UCSD-AML1 (cell line): ENCODE data around the gene BCL2L15.
A peak's percentile ranks its signal among the peaks of the same experiment; 100 is the strongest.
"Not testable (repeated sequence)": the region's sequence is repeated elsewhere in the genome, so short reads cannot be mapped to it uniquely, and the experiment has no call there.

Experiments
- DNase-seq: peaks from one replicate; lab custom pipeline; 2025; ENCODE audit not compliant: unreplicated experiment; lab: John Stamatoyannopoulos, UW

BCL2L15 gene

DNA sequence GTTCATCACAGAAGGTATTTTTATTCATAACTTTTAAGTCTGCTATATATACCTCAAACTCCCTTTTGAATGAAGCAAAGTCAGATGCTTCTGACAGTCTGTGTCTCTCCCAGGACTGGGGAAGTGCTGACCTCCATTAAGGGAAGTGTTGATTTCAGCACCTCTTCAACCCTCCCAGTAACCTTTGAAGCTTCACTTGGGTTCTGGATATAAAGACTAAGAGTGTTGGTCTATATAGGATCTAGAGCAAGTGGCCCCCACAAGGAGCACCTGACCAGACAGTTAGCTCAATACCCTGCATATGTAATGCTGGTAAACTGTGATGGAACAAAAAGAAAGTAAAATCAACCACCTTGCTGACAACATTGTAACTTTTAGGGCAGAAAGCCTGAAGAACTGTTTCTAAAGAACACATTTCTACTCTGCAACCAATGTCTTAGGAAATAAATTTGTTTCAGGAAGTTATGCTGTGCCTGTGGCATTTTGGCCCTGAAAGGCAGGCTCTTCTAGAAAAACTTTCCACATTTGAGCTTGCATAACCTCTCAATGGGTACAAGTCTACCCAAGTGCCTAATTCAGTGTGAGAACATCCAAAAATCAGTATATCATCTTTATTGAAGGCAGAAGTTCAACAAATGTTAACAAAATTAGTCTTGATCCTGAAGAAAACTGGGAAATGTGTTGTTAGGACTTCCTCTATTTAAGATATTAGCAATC is 15.0 kb downstream of the BCL2L15 start:
- no peak for DNase-seq

DNA sequence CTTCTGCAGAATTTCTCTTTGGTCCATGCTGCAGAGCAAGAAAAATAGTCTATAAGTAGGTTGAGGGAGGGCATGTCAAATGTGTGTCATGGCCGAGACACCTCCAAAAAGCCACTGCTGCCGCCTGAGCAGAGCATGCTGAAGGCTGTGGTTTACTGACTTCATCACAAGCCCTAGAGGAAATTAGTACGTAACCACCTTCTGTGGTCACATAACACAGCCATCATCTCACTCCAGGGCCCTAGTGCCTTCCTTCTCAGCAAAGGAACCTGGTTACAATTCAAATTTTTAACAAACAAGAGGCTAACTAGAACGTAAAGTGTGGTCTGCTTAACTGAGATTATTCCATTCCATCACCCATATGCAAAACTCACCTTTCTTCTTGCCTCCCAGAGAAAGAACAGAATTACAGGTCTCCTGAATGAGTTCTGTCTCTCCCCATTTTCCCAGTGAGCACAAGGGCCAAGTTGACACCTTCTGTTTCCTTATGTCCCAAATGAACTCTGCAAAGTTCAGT is 15.7 kb downstream of the BCL2L15 start, which contains the start of gene PTPN22:
PTPN22 (minus strand) TSS at position 116 of the 517 bp plus-strand sequence.
- peak; percentile 69 for DNase-seq

DNA sequence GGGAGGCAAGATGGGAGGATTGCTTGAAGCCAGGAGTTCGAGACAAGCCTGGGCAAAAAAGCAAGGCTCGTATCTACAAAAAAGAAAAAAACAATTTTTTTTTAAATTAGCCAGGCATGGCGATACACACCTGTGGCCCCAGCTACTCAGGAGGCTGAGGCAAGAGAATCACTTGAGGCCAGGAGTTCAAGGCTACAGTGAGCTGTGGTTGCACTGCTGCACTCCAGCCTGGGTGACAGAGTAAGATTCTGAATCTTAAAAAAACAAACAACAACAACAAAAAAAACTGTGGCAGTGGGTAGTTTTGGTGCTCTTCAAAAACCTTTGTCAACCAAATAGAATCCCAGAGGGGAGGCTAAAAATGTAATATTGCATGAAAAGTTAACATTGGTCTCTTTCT is 16.6 kb downstream of the BCL2L15 start:
- DNase-seq, result no peak

DNA sequence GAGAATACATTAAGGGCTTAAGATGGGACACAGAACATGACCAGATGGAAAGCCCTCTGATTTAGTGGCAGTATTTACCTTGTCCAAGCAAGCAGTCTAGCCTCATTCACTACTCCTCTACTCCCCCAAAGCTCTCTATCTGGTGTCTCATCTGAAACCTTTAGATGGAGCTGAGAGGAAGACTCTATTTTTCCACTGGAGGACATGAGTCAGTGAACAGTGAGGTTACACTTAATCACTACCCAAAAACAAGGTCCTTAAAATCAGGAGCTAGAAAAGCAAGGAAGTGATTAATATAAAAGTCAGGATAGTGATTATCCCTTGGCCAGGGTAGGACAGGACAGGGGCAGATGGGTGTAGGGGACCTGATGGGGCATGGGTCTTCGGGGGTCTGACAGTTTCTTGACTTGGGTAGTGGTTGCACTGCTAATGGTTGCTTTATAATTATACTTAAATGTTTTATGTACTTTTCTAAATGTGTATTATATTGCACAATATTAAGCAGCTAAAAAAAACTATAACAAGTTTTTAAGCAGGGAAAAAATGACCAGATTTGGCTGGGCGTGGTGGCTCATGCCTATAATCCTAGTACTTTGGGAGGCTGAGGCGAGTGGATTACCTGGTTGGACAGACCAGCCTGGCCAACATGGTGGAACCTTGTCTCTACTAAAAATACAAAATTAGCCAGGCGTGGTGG is 18.8 kb downstream of the BCL2L15 start:
- DNase-seq, result no peak

DNA sequence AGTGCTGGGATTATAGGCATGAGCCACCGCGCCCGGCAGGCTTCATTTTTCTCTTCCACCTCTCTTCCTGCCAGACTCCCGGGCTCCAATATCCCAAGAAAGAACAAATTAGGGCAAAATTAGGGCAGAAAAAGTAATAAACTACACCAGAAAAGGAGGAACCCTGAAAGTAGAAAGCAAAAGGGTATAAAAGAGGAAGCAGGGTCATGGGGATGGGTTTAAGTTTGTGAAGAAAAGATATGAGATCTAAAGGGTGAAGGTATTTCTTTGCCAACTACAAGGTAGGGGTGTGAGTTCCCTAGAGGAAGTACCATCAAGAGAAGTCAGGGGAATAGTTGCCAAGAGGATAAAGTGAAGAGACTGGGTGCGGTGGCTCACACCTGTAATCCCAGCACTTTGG is 25.7 kb downstream of the BCL2L15 start:
- DNase-seq, result no peak

DNA sequence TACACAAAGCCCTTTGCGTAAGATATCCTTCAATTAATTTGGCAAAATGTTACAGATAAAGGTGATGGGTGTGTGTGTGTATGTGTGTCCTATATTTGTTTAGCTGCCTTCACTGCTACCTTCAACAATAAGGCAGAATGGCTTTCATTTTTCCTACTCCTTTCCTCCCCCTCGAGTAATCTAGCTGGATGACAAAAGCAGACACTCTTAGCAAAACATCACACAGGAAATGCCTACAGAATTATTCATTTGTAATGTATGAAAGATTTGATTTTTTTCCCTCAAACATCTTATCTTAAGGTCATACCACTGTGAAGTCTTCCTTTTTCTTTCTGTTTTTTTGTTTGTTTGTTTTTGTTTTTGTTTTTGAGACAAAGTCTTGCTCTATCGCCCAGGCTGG is 26.5 kb downstream of the BCL2L15 start:
- DNase-seq, result no peak

DNA sequence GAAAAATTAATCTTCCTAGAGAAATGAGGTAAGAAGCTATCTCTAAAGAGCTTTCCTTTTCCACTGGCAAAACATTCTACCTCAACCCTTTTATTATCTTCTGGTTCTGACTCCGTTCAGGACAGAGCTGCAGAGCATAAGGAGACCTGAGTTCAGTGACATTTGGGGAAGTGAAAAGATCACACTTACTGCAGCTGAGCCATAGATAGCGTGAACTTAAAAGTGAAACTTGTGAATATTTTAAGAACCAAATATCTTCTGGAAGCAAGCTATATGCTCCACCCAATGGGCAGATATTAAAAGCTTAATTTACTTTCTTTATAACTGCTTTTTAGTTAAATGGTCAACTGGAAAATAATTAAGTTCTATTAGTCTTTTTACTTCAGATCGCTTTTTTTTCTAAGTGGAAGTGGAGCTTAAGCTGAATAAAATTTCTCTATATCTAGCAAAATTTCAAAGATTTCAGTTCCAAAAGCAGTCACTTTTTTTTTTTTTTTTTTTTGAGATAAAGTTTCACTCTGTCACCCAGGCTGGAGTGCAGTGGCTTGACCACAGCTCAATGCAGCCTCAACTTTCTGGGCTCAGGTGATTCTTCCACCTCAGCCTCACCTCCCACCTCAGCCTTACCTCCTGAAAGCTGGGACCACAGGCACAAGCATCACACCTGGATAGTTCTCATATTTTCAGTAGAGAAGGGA is 27.8 kb downstream of the BCL2L15 start:
- no peak for DNase-seq

DNA sequence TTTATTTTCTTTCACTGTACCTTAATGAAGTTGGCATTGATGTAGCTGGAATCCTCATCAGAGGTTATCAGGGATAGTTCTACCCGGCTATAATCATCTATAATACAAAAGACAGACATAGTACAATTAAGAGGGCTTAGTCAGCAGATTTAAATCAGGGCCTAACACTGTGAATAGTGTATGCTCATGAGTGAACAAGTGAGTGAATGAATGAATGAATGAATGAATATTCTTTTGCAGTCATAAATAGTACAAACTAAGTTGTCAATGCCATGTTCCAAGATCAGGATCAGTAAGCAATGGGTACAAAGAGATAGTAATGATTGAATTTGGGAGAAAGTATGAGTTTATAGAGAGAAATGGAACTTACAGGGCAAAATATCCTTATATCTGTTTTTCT is 28.4 kb downstream of the BCL2L15 start:
- DNase-seq, result no peak

DNA sequence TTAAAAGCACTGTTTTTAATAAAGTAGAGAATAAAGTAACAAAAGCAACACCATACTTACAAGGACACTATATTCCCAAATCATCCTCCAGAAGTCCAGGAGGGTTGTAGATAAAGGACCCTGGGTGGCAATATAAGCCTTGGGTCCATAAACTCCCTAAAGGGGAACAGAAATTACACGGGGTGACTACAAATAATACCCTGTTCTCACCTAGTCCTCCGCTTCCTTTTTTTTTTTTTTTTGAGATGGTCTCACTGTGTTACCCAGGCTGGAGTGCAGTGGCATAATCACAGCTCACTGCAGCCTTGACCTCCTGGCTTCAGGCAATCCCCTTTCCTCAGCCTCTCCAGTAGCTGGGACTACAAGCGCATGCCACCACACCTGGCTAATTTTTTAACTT is 29.0 kb downstream of the BCL2L15 start:
- no peak for DNase-seq

DNA sequence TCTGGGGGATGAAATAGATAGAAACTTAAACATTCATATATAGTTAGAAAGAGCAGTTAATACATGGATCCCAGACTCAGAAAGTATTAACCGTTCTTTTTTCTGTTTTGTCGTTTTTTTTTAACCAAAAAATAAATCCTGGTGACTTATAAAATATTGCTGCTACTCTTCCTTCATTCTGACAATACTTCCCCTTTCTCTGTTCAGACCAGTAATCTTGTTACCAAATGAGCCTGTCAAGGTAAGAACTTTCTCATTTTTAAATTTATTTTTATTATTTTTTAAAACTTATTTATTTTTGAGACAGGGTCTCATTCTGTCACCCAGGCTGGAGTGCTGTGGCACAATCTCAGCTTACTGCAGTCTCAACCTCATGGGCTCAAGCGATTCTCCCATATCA is 29.6 kb downstream of the BCL2L15 start:
- DNase-seq, result no peak

DNA sequence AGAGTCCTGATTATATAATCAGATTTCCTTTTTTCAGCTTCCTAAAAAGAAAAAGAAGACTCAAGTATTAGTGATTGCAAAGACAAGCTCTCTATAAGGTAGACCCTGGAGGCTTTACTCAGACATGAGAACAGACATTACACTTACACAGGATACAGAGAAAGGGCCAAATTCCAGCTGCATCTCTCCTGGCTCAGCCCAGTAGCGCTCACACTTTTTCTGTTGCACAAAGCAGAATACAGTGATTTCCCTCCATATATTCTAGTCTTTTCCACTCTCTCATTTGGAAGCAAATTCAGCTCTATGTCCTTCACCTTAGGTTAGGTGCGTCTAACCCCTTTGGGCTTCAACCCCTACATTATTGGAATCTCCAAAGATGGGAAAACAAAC is 31.0 kb downstream of the BCL2L15 start:
- no peak for DNase-seq

DNA sequence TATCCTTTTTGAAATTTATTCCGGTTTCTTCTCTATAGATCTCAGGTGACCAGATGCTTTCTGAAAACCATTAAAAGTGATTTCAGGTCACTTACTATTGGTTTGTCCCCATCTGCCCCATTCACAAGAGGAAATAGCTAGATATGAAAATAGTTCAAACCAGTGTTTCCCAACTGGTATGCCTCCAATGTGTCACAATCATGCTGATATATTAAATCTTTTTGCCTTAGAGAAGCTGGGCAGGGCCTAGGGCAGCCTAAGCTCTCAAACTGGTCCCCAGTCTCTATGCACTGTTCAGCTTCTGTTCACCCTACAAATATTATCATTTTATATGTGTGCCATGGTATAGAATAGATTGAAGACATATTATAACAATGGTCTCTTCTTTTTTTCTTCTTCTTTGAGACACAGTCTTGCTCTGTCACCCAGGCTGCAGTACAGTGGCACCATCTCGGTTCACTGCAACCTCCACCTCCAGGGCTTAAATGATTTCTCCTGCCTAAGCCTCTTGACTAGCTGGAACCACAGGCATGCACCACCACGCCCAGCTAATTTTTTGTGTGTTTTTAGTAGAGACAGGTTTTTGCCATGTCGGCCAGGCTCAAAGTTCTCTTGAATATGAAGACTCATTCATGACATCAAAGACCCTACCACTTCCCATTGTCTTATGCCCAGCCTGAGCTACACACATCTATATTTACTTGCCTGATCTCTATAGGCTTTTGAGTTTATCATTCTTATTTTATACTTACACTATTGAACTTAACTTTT is 31.6 kb downstream of the BCL2L15 start:
- DNase-seq, result no peak

DNA sequence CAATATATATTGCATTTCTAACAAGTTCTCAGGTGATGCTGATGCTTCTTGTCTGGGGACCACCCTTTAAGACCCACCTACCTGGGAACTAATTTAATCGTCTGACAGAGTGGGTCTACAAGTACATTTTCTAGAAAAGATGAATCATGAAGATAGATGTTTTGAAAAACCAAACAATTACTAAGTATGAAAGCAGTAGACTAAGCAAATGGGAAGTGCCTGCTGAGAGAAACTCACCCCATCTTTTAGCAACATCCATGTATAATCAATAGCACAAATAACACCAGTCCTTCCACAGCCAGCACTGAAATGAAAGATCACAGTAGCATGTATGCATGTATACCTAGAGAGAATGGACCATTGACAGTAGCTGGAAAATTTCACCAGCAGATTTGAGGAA is 33.1 kb downstream of the BCL2L15 start:
- DNase-seq, result no peak

DNA sequence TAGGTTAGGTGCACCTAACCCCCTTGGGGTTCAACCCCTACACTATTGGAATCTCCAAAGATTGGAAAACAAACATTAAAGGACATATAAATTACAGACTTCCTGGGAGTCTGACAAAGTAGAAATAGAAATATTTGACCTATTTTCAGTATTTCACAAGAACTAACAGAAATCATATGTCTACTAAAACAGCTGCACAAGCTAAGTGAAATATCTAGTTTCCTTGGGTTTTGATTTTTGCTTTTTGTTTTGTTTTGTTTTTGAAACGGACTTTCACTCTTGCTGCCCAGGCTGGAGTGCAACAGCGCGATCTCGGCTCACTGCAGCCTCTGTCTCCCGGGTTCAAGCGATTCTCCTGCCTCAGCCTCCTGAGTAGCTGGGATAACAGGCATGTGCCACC is 34.7 kb downstream of the BCL2L15 start:
- DNase-seq, result not testable (repeated sequence)

DNA sequence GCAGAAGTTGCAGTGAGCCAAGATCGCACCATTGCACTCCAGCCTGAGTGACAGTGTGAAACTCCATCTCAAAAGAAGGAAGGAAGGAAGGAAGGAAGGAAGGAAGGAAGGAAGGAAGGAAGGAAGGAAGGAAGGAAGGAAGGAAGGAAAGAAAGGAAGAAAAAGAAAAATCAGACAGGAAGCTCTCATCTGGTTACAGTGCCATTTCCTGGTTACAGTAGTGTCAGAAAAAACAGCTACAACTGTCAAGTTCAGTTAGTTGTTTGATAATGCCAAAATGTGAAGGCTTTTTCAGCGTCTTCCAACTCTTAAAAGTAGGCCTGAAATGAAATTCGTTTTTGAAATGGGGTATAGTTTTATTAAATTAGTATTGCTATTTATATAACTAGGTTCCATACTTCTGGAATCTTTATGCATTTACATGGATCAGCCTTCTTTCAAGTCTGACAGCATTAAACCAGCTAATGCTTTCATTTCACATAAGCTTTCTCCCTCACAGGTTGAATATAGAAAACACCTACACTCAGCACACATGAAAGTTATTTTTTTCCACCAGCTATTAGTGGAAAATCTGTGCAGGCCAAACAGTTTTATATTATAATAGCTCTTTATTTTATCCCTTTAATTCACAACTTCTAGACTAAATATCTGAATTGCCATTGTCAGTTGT is 37.1 kb downstream of the BCL2L15 start:
- no peak for DNase-seq

DNA sequence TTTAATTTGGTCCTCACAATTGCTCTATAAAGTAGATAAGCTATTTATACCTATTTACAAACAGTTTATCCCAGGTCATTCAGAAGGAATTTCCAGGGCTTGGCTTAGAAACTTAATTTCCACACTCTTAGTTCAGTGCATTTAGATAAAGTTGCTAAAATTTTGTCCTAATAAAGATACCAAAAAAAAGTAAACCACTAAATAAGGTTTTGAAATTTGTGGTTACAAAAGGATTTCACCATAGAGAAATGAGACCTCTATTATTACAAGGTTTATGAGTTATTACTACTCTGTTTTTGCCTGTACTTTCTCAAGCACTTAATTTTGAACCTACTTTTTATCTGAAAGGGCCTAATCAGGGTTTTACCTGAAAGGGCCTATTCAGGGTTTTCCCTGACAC is 38.3 kb downstream of the BCL2L15 start:
- no peak for DNase-seq

DNA sequence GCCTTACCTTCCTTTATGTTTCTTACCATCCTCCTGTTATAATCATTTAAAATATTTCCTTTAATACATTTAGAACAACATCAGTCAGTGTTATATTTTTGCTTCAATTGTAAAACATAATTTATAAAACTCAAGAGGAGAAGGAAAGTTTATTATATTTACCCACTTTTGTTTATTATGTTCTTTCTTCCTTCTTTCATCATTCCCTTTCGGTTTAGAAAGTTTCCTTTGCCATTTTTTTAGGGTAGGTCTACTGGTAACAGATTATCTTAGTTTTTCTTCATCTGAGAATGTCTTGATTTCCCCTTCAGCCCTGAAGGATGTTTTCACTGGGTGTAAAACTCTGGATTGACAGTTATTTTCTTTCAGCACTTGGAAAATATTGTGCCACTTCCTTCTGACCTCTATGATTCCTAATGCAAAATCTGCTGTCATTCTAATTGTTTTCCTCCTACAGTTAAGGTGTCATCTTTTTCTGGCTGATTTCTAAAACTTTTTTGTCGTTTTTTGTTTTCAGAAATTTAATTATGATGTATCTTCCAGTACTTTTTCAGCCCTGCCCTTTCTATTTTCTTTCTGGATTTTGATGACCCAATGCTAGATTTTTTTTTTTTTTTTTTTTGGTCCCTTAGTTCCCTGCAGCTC is 40.9 kb downstream of the BCL2L15 start:
- no peak for DNase-seq

DNA sequence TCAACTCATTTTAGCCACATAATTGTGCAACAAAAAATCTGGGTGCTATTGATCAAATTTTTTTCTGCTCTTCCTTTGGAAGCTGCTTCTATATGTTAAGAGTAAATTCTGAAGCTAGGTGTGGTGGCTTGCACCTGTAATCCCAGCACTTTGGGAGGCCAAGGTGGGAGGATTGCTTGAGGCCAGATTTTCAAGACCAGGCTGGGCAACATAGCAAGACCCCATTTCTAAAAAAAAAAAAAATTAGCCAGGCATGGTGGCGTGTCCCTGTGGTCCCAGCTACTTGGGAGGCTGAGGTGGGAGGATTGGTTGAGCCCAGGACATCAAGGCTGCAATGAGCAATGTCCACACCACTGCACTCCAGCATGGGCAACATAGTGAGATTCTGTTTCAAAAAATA is 50.8 kb downstream of the BCL2L15 start:
- DNase-seq, result no peak

DNA sequence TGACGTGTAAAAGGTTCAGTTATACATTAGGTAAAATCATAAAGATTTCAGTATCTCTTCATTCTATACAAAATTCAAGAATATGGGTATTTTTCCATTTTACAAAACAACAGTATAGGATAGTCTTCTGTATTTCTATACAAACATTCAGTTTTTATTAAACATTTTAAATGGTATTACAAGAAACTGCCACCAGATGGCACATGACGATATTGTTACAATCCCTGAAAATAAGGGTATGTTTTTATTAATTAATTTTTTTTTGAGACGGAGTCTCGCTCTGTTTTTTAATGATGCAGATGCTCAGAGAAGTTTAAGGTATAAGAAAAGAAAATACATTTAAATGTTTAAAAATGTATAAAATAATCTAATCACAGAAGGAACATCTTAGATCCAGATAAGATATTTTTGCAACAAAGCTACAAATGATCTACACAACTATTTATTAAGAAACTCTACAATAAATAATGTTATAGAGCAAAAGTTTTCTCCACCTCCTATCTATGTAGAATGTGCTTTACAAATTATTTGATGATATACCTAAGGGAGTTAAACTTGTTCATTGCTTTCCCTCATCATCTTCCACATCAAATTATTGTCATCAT is 51.6 kb downstream of the BCL2L15 start:
- no peak for DNase-seq

DNA sequence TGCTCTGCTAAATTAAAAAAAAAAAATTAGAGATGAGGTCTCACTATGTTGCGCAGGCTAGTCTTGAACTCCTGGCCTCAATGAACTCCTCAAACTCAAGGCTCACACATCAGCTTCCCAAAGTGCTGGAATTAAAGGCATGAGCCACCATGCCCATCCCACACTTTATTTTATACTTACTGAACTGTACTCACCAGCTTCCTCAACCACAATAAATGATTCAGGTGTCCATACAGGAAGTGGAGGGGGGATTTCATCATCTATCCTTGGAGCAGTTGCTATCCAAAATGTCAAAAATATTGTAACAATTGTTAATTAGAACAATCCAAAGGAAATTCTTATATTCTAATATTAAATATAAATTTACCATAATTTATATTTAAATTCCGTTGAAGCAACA is 52.7 kb downstream of the BCL2L15 start:
- DNase-seq, result no peak
